Measurements from ENCODE around the gene BACE2.

GRCh38 chr21:41130883-41131282 lies 37.1 kb upstream of the BACE2 start:
- TF ChIP-seq CTCF (conservative IDR thresholded peaks at IDR 0.05) (no peak), ZFX (IDR thresholded peaks at IDR 0.05) (no peak)
